HEK293 (cell line): ENCODE measurements around the gene EML4.

Experiments
- CTCF ChIA-PET: fragments of 350-600 bp; formaldehyde crosslinking; extraction: SDS; loops from one replicate; lab custom pipeline; 2021; ENCODE audit warnings: antibody characterized with exemption; lab: Yijun Ruan, JAX
- POLR2A ChIA-PET: fragments of 300-600 bp; formaldehyde crosslinking; extraction: SDS; loops from one replicate; lab custom pipeline; 2020; ENCODE audit warnings: antibody characterized with exemption, inconsistent platforms; lab: Yijun Ruan, JAX
- H3K27ac ChIP-seq: fragments of 200-500 bp; sonication (Bioruptor generic); 2 replicates; pipeline ENCODE4 v1.5.1; 2014; ENCODE audit warnings: low read depth, low read length, control low read depth, inconsistent platforms; ENCODE audit errors: extremely low read depth
- H3K36me3 ChIP-seq, 2 experiments: fragments of 200-500 bp in 1 of 2; sonication (Bioruptor generic) in 1 of 2; 1 replicate in 1 of 2; 2 replicates in 1 of 2; pipeline ENCODE4 v1.5.1; 2014 to 2017; ENCODE audit warnings: inconsistent platforms in 2 of 2, low read length in 2 of 2; ENCODE audit not compliant: control insufficient read depth in 2 of 2, insufficient read depth in 1 of 2
- H3K4me1 ChIP-seq: fragments of 200-500 bp; sonication (Bioruptor generic); 2 replicates; pipeline ENCODE4 v1.5.1; 2014; ENCODE audit warnings: mild to moderate bottlenecking, low read length, inconsistent platforms; ENCODE audit not compliant: control insufficient read depth, insufficient read depth
- H3K4me3 ChIP-seq: 2 replicates; pipeline ENCODE4 v1.5.1; 2011; ENCODE audit warnings: low read depth, mild to moderate bottlenecking, control low read depth, low read length, moderate library complexity
- H3K9me3 ChIP-seq: fragments of 200-500 bp; sonication (Bioruptor generic); 2 replicates; pipeline ENCODE4 v1.5.1; 2014; ENCODE audit warnings: low read depth, low read length, inconsistent platforms; ENCODE audit not compliant: control insufficient read depth, insufficient read depth
- HOXA7 ChIP-seq: sonication (generic); formaldehyde crosslinking; IDR thresholded peaks from 2 replicates; pipeline ENCODE4 v1.8.1; 2022; ENCODE audit warnings: missing genetic modification reagents, borderline replicate concordance
- MZF1 ChIP-seq: fragments of 450-650 bp; formaldehyde crosslinking; IDR thresholded peaks from 2 replicates; pipeline ENCODE4 v1.5.1; 2017; ENCODE audit warnings: missing biosample characterization, missing genetic modification characterization, borderline replicate concordance
- SP7 ChIP-seq: fragments of 450-650 bp; formaldehyde crosslinking; IDR thresholded peaks from 2 replicates; pipeline ENCODE4 v1.5.1; 2016; ENCODE audit warnings: missing biosample characterization, missing genetic modification characterization
- TRIM28 ChIP-seq: IDR thresholded peaks from 2 replicates; pipeline ENCODE4 v1.6.1; 2011; ENCODE audit warnings: low read length, control low read depth, borderline replicate concordance
- ZBTB21 ChIP-seq: fragments of 450-650 bp; formaldehyde crosslinking; IDR thresholded peaks from 2 replicates; pipeline ENCODE4 v1.5.1; 2017; ENCODE audit warnings: missing biosample characterization, missing genetic modification characterization
- ZBTB7A ChIP-seq: fragments of 450-650 bp; formaldehyde crosslinking; IDR thresholded peaks from 2 replicates; pipeline ENCODE4 v1.5.1; 2016; ENCODE audit warnings: low read depth, missing biosample characterization, missing genetic modification characterization
- ZFP37 ChIP-seq: fragments of 450-650 bp; formaldehyde crosslinking; IDR thresholded peaks from 2 replicates; pipeline ENCODE4 v1.5.1; 2016; ENCODE audit warnings: missing biosample characterization, missing genetic modification characterization
- ZNF112 ChIP-seq: fragments of 450-650 bp; formaldehyde crosslinking; IDR thresholded peaks from 2 replicates; pipeline ENCODE4 v1.5.0; 2017; ENCODE audit warnings: missing biosample characterization, missing genetic modification characterization
- ZNF121 ChIP-seq: fragments of 450-650 bp; formaldehyde crosslinking; IDR thresholded peaks from 2 replicates; pipeline ENCODE4 v1.5.1; 2016; ENCODE audit warnings: missing biosample characterization, missing genetic modification characterization
- ZNF138 ChIP-seq: fragments of 450-650 bp; formaldehyde crosslinking; IDR thresholded peaks from 2 replicates; pipeline ENCODE4 v1.5.1; 2016; ENCODE audit warnings: missing biosample characterization, missing genetic modification characterization, borderline replicate concordance
- ZNF184 ChIP-seq: fragments of 450-650 bp; IDR thresholded peaks from 2 replicates; pipeline ENCODE4 v1.5.1; 2018; ENCODE audit warnings: missing biosample characterization, mild to moderate bottlenecking, missing genetic modification characterization
- ZNF2 ChIP-seq: fragments of 450-650 bp; formaldehyde crosslinking; IDR thresholded peaks from 2 replicates; pipeline ENCODE4 v1.5.1; 2016; ENCODE audit warnings: missing biosample characterization, missing genetic modification characterization
- ZNF221 ChIP-seq: fragments of 450-650 bp; formaldehyde crosslinking; IDR thresholded peaks from 2 replicates; pipeline ENCODE4 v1.5.1; 2017; ENCODE audit warnings: missing biosample characterization, missing genetic modification characterization, borderline replicate concordance
- ZNF23 ChIP-seq: fragments of 450-650 bp; formaldehyde crosslinking; IDR thresholded peaks from 2 replicates; pipeline ENCODE4 v1.5.1; 2016; ENCODE audit warnings: missing biosample characterization, missing genetic modification characterization, borderline replicate concordance
- ZNF239 ChIP-seq: fragments of 450-650 bp; formaldehyde crosslinking; IDR thresholded peaks from 2 replicates; pipeline ENCODE4 v1.5.1; 2016; ENCODE audit warnings: missing biosample characterization, missing genetic modification characterization
- ZNF341 ChIP-seq: fragments of 450-650 bp; formaldehyde crosslinking; IDR thresholded peaks from 2 replicates; pipeline ENCODE4; 2016; ENCODE audit warnings: low read depth, missing biosample characterization, missing genetic modification characterization
- ZNF416 ChIP-seq: fragments of 450-650 bp; formaldehyde crosslinking; IDR thresholded peaks from 2 replicates; pipeline ENCODE4 v1.5.1; 2016; ENCODE audit warnings: missing biosample characterization, missing genetic modification characterization
- ZNF423 ChIP-seq: fragments of 450-650 bp; formaldehyde crosslinking; IDR thresholded peaks from 2 replicates; pipeline ENCODE4 v1.5.1; 2016; ENCODE audit warnings: missing biosample characterization, missing genetic modification characterization
- ZNF473 ChIP-seq: fragments of 450-650 bp; formaldehyde crosslinking; IDR thresholded peaks from 2 replicates; pipeline ENCODE4 v1.5.1; 2017; ENCODE audit warnings: missing biosample characterization, missing genetic modification characterization
- ZNF501 ChIP-seq: fragments of 450-650 bp; formaldehyde crosslinking; IDR thresholded peaks from 2 replicates; pipeline ENCODE4 v1.5.1; 2016; ENCODE audit warnings: missing biosample characterization, missing genetic modification characterization
- ZNF521 ChIP-seq: fragments of 450-650 bp; formaldehyde crosslinking; IDR thresholded peaks from 2 replicates; pipeline ENCODE4 v1.5.1; 2017; ENCODE audit warnings: missing biosample characterization, mild to moderate bottlenecking, missing genetic modification characterization
- ZNF530 ChIP-seq: fragments of 450-650 bp; formaldehyde crosslinking; IDR thresholded peaks from 2 replicates; pipeline ENCODE4 v1.5.1; 2016; ENCODE audit warnings: low read depth, missing biosample characterization, missing genetic modification characterization
- ZNF610 ChIP-seq: fragments of 450-650 bp; formaldehyde crosslinking; IDR thresholded peaks from 2 replicates; pipeline ENCODE4 v1.5.1; 2016; ENCODE audit warnings: missing biosample characterization, missing genetic modification characterization, borderline replicate concordance
- ZNF626 ChIP-seq: fragments of 450-650 bp; sonication (Bioruptor Pico); formaldehyde crosslinking; IDR thresholded peaks from 2 replicates; pipeline ENCODE4 v1.5.1; 2018; ENCODE audit warnings: missing biosample characterization, missing genetic modification characterization, inconsistent platforms
- ZNF654 ChIP-seq: fragments of 450-650 bp; formaldehyde crosslinking; IDR thresholded peaks from 2 replicates; pipeline ENCODE4 v1.5.1; 2016; ENCODE audit warnings: low read depth, missing biosample characterization, missing genetic modification characterization
- ZNF664 ChIP-seq: fragments of 450-650 bp; formaldehyde crosslinking; IDR thresholded peaks from 2 replicates; pipeline ENCODE4 v1.5.1; 2016; ENCODE audit warnings: missing biosample characterization, missing genetic modification characterization
- ZNF776 ChIP-seq: fragments of 450-650 bp; formaldehyde crosslinking; IDR thresholded peaks from 2 replicates; pipeline ENCODE4 v1.5.0; 2017; ENCODE audit warnings: missing biosample characterization, missing genetic modification characterization, borderline replicate concordance
- ZNF791 ChIP-seq: fragments of 450-650 bp; formaldehyde crosslinking; IDR thresholded peaks from 2 replicates; pipeline ENCODE4 v1.5.1; 2016; ENCODE audit warnings: missing biosample characterization, missing genetic modification characterization
- ZSCAN23 ChIP-seq: fragments of 450-650 bp; formaldehyde crosslinking; IDR thresholded peaks from 2 replicates; pipeline ENCODE4 v1.5.1; 2016; ENCODE audit warnings: missing biosample characterization, missing genetic modification characterization
- TF ChIP-seq, protein P1 (sequence below): fragments of 450-650 bp; formaldehyde crosslinking; IDR thresholded peaks from 2 replicates; pipeline ENCODE4 v1.5.1; 2016; ENCODE audit warnings: missing biosample characterization, missing genetic modification characterization
- TF ChIP-seq, protein P2 (sequence below): fragments of 450-650 bp; formaldehyde crosslinking; IDR thresholded peaks from 2 replicates; pipeline ENCODE4 v1.5.1; 2016; ENCODE audit warnings: missing biosample characterization, missing genetic modification characterization
- TF ChIP-seq, protein P3 (sequence below): fragments of 450-650 bp; formaldehyde crosslinking; IDR thresholded peaks from 2 replicates; pipeline ENCODE4 v1.5.1; 2016; ENCODE audit warnings: missing biosample characterization, missing genetic modification characterization
- TF ChIP-seq, protein P4 (sequence below): fragments of 450-650 bp; formaldehyde crosslinking; IDR thresholded peaks from 2 replicates; pipeline ENCODE4 v1.5.1; 2017; ENCODE audit warnings: missing biosample characterization, missing genetic modification characterization

EML4 gene

DNA sequence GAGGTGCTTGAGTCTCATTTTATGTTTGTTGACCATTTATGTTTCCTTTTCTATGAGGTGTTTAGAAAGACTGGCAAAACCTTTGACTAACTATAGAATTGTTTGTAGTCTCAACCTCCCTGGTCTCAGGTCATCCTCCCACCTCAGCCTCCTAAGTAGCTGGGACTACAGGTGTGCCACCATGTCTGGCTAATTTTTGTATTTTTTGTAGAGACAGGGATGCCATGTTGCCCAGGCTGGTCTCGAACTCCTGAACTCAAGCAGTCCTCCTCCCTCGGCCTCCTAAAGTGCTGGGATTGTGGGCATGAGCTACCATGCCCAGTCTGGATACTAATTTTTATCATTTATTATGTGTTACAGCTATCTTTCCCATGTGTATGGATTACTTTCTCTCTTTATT lies 67.8 kb downstream of the EML4 start (continued):
- no peak for TF ChIP-seq ZNF23 (tag by site-specific recombination)
- TF ChIP-seq ZNF341 = no peak
- no peak for TF ChIP-seq TRIM28
- no peak for TF ChIP-seq ZNF791
- TF ChIP-seq ZBTB7A = no peak
- TF ChIP-seq ZNF423 (tag by site-specific recombination) = no peak
- no peak for TF ChIP-seq ZNF473 (tag by site-specific recombination)
- no peak for TF ChIP-seq ZNF610 (tag by site-specific recombination)
- TF ChIP-seq, all 188 proteins: peak for 0

DNA sequence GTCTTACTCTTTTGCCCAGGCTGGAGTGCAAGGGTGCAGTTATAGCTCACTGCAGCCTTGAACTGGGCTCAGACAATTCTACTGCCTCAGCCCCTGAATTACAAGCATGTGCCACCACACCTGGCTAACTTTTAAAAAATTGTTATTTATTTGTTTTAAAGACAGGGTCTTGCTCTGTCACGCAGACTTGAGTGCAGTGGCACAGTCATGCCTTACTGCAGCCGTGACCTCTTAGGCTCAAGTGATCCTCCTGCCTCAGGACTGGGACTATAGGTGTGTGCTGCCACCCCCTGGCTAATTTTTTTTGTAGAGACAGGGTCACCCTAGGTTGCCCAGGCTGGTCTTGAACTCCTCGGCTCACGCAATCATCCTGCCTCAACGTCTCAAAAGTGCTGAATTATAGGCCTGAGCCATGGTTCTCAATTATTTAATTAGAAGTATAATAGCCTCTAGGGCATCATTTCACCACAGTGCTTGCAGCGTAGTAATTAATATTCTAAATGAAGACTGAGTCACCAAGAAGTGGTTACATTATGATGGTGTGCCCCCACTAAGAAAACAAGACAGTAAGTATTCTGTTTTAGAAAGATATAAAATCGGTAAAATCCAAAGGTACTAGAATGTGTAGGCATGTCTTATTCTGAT lies 69.6 kb downstream of the EML4 start:
- POLR2A ChIA-PET = no interaction called here
- no peaks in the 10 kb centered on the region for H3K9me3 ChIP-seq
- H3K4me3 ChIP-seq = no peak overlapping the region
- peaks cover 13% of the 10 kb centered on the region for H3K4me1 ChIP-seq
- CTCF ChIA-PET = interaction anchor here (0.6 to 3.9 kb wide), 23 partner anchors 8 to 561 kb away, joined by 3 to 22 read pairs (median 4); no protein-coding TSS in a partner anchor
- TF ChIP-seq, protein P1, sequence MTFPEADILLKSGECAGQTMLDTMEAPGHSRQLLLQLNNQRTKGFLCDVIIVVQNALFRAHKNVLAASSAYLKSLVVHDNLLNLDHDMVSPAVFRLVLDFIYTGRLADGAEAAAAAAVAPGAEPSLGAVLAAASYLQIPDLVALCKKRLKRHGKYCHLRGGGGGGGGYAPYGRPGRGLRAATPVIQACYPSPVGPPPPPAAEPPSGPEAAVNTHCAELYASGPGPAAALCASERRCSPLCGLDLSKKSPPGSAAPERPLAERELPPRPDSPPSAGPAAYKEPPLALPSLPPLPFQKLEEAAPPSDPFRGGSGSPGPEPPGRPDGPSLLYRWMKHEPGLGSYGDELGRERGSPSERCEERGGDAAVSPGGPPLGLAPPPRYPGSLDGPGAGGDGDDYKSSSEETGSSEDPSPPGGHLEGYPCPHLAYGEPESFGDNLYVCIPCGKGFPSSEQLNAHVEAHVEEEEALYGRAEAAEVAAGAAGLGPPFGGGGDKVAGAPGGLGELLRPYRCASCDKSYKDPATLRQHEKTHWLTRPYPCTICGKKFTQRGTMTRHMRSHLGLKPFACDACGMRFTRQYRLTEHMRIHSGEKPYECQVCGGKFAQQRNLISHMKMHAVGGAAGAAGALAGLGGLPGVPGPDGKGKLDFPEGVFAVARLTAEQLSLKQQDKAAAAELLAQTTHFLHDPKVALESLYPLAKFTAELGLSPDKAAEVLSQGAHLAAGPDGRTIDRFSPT (tag by site-specific recombination) = no peak
- no peak for TF ChIP-seq ZNF239 (tag by site-specific recombination)
- TF ChIP-seq ZNF501 (tag by site-specific recombination) = no peak
- no peak for TF ChIP-seq ZNF416
- no peak for TF ChIP-seq ZFP37 (tag by site-specific recombination)
- TF ChIP-seq, protein P2, sequence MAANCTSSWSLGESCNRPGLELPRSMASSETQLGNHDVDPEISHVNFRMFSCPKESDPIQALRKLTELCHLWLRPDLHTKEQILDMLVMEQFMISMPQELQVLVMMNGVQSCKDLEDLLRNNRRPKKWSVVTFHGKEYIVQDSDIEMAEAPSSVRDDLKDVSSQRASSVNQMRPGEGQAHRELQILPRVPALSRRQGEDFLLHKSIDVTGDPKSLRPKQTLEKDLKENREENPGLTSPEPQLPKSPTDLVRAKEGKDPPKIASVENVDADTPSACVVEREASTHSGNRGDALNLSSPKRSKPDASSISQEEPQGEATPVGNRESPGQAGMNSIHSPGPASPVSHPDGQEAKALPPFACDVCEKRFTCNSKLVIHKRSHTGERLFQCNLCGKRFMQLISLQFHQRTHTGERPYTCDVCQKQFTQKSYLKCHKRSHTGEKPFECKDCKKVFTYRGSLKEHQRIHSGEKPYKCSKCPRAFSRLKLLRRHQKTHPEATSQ (tag by site-specific recombination) = no peak
- peak; percentile 83; the same call in 1 of the 2 replicates for TF ChIP-seq ZNF121
- TF ChIP-seq ZNF521 (tag by site-specific recombination) = no peak
- no peak for TF ChIP-seq ZBTB21 (tag by site-specific recombination)
- TF ChIP-seq ZNF2 = 0 out of 2 replicates have a peak, but pooled peaks have one; percentile 59
- no peak for TF ChIP-seq ZNF626 (tag by site-specific recombination)
- TF ChIP-seq MZF1 (tag by site-specific recombination) = no peak
- no peak for TF ChIP-seq ZNF112 (tag by site-specific recombination)
- TF ChIP-seq, protein P3, sequence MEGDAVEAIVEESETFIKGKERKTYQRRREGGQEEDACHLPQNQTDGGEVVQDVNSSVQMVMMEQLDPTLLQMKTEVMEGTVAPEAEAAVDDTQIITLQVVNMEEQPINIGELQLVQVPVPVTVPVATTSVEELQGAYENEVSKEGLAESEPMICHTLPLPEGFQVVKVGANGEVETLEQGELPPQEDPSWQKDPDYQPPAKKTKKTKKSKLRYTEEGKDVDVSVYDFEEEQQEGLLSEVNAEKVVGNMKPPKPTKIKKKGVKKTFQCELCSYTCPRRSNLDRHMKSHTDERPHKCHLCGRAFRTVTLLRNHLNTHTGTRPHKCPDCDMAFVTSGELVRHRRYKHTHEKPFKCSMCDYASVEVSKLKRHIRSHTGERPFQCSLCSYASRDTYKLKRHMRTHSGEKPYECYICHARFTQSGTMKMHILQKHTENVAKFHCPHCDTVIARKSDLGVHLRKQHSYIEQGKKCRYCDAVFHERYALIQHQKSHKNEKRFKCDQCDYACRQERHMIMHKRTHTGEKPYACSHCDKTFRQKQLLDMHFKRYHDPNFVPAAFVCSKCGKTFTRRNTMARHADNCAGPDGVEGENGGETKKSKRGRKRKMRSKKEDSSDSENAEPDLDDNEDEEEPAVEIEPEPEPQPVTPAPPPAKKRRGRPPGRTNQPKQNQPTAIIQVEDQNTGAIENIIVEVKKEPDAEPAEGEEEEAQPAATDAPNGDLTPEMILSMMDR (tag by site-specific recombination) = peak; percentile 69
- TF ChIP-seq ZNF138 (tag by site-specific recombination) = no peak
- TF ChIP-seq SP7 (tag by site-specific recombination) = 0 out of 2 replicates have a peak, but pooled peaks have one; percentile 12
- peak; percentile 79 for TF ChIP-seq ZNF654 (tag by site-specific recombination)
- TF ChIP-seq ZNF776 (tag by site-specific recombination) = no peak
- no peak for TF ChIP-seq ZNF221 (tag by site-specific recombination)
- TF ChIP-seq HOXA7 (CRISPR knock-in tag) = no peak
- TF ChIP-seq, protein P4, sequence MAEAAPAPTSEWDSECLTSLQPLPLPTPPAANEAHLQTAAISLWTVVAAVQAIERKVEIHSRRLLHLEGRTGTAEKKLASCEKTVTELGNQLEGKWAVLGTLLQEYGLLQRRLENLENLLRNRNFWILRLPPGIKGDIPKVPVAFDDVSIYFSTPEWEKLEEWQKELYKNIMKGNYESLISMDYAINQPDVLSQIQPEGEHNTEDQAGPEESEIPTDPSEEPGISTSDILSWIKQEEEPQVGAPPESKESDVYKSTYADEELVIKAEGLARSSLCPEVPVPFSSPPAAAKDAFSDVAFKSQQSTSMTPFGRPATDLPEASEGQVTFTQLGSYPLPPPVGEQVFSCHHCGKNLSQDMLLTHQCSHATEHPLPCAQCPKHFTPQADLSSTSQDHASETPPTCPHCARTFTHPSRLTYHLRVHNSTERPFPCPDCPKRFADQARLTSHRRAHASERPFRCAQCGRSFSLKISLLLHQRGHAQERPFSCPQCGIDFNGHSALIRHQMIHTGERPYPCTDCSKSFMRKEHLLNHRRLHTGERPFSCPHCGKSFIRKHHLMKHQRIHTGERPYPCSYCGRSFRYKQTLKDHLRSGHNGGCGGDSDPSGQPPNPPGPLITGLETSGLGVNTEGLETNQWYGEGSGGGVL = no peak
- TF ChIP-seq ZNF530 (tag by site-specific recombination) = no peak
- no peak for TF ChIP-seq ZNF664
- TF ChIP-seq ZSCAN23 (tag by site-specific recombination) = no peak
- TF ChIP-seq ZNF184 (tag by site-specific recombination) = no peak
- TF ChIP-seq, all 188 proteins: peak for 5
- no peaks in the 10 kb centered on the region for H3K36me3 ChIP-seq
- no peak overlapping the region for H3K27ac ChIP-seq
